ENCODE measurements around the gene OPRM1.
"Not testable (repeated sequence)": the region's sequence is repeated elsewhere in the genome, so short reads cannot be mapped to it uniquely, and the experiment has no call there.

Gene OPRM1

DNA sequence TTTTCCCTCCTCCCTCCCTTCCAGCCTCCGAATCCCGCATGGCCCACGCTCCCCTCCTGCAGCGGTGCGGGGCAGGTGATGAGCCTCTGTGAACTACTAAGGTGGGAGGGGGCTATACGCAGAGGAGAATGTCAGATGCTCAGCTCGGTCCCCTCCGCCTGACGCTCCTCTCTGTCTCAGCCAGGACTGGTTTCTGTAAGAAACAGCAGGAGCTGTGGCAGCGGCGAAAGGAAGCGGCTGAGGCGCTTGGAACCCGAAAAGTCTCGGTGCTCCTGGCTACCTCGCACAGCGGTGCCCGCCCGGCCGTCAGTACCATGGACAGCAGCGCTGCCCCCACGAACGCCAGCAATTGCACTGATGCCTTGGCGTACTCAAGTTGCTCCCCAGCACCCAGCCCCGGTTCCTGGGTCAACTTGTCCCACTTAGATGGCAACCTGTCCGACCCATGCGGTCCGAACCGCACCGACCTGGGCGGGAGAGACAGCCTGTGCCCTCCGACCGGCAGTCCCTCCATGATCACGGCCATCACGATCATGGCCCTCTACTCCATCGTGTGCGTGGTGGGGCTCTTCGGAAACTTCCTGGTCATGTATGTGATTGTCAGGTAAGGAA lies at the start of gene OPRM1:
Gene OPRM1 (plus strand): TSS at position 10 of the 612 bp plus-strand sequence. CDS start 305 bp downstream, at position 315.
- no peak for DNase-seq

DNA sequence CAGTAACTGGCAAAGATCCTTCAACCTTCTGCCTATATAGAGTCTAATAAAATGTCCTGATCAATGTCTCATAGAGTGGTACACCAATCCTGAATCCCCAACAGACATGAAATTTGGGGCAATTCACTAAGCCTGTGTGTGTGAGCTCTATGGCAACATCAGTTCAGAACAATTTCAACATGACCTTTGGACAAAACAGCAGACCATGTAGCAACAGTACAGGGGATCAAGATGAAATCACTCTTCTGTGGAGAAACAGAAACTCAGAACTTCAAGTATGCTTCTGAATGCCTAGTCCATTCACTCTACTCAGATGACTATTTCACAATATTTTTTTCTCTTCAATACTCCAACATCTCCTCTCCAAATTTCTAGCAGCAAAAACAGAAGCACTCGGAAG lies 49.1 kb upstream of the OPRM1 start:
- no peak for DNase-seq

DNA sequence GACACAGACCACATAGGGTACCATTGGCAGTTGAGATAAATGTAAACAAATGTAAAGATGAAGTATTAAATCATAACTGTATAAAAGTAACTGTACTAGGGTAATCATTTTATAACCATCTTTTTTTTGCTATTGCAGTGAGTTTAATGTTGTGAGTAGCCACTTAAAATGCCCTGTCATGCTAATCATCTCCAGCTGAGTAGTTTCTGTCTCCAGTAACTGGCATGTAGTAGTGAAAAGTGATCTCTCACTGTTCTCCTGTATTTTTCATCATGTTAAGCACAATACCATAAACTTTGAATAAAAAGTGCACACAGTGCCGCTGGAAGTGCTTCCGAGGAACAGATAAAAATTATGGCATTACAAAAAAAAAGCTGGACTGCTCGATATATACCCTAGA lies 45.0 kb upstream of the OPRM1 start:
- DNase-seq: no peak

DNA sequence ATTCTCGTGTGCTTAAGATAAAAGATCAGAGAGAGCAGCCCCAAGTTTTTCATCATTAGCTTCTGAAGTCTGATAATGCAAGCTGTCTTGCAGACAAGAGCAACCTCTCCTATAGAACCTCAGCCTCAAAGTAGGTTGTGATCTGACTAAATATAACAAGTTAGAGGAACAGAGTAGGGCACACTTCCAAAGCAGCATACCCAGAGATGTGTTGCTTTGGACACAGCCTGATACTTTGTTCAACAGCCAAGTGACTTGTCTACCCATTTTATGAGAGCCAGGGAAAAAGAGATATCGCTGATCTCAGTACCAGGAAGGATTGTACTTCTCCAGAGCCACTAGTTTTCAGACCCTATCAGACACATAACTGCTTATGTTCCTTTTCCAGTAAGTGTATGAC lies 44.2 kb upstream of the OPRM1 start:
- no peak for DNase-seq

DNA sequence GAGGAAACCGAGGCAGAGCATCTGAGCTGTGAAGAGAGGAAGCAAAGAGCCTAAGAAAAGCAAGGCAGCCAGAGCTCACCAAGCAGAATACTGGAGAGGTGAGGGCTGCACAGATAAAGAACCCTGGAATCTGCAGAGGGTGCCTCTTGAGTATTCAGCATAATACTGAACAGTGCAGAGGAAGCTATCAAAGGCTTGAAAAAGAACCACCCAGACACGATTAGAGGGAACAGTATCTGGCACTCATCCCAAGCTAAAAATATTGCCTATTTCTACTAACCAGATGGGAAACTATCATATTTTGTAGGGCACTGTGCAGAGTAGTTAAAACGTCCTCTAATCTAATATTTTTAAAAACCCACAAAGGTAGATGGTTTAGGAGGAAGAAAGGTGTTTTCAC lies 41.8 kb upstream of the OPRM1 start:
- no peak for DNase-seq

DNA sequence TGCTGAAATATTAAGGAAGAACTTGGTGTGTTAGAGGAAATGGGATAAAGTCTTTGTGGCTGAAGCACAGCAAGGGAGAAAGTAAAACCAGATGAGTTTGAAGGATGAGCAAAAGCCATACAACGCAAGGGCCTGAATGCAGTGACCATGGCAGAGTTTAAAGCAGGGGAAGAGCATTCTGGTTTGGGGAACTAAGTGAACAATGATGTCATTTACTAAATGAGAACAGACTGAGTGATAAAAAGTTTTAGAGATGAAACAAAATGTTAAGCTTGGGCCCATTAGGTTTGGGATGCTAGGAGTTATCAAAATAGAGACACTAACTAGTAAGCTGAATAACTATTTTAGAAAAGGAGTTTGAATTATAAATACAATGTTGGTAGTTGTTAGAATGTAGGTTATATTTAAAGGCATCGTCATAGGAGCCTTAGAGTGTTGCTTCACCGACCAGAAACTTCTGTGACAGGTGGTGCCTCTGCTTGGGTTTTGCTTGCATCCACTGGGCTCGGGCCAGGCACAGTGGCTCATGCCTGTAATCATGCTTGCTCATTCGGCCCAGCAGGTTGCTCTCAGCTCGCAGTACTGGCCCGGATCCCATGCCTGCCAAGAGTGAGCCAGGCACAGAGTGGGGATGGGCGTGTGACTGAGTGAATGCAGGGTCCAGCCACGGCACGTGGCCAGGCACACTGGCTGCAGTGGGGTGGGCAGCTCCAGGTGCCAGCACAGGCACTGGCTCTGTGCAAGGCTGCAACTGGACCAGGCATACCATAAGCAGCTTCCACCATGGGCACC lies 37.4 kb upstream of the OPRM1 start:
- no peak for DNase-seq

DNA sequence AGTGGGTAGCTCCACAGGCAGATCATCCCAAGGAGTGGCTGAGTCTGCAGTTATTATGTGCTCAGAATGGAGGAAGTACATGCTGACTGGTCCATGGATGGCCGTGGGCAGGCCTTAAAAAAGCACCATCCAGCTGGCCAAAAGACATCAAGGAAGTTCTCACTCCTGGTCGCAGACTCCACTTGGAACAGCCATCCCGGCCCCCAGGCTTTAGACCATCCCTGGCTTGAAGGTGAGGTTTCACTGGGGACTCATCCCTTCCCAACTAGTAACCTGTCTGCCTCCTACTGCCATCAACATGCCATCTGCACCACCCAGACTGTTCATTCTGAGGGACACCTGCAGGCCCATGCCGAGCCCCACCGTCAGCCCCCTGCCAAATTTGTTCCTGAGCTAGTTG lies 36.1 kb upstream of the OPRM1 start:
- no peak for DNase-seq

DNA sequence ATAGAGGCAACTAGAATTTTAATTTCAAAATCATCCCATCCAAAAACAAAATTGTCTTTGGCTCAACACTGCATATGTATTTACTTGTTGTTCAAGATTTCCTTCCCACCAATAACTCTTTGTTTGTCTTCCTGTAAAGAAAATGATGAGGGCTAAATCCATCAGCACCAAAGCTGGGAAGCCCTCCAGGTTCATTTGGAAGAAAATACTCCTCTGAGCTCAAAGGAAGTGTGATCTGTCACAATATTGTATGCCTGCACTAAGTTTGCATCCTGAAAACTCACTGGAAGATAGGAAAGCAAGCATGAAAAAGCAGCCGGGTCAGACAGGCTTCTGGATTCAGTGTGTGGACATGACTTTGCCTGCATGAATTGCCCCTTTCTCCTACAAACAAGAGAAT lies 28.7 kb upstream of the OPRM1 start:
- no peak for DNase-seq

DNA sequence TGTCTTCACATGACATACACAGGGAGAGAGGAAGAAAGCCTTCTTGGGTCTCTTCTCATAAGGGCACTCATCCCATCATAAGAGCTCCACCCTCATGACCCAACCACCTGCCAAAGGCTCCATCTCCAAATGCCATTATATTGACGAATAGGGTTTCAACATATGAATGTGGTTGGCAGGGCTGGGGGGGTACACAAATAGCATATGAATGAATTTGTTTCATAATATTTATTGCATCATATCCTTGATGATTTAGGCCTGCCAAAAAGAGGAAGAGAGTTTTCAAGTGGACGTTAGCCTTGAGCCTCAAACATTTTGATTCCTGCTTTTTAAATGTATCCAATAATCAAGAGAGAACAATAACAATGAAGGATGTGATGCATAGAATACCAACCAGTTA lies 26.2 kb upstream of the OPRM1 start:
- no peak for DNase-seq

DNA sequence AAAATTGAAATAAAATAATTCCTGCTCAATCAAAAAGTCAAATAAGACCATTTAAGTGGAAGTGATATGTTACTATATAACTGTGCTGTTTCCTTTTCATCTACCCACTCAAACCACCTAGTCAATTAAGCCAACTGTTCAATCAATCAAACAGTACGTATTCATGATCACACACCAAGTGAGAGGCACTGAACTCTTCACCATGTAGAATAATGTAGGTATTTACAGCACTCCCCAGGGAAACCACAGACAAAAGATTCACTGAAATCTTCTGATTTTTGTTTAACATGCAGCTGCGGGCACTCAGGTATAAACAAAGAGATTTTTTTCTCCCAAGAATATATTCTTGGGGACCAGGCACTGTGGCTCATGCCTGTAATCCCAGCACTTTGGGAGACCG lies 21.3 kb upstream of the OPRM1 start:
- DNase-seq: no peak

DNA sequence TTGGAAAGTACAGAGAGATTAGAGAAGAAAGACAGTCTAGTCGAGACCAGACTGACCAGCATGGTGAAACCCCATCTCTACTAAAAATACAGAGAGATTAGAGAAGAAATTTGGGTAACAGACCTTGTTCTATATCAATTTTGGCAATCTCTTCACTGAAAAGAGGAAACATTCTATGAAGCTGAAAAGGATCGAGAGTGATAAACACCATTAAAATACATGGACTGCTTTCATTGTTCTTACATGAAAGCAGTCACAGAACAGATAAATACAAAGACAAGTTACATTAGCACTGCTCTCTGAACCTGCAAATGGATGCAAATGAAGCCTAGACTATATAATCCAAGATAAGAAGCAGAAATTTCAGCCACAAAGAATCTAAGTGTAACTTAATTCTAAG lies 8.4 kb upstream of the OPRM1 start:
- DNase-seq: no peak

DNA sequence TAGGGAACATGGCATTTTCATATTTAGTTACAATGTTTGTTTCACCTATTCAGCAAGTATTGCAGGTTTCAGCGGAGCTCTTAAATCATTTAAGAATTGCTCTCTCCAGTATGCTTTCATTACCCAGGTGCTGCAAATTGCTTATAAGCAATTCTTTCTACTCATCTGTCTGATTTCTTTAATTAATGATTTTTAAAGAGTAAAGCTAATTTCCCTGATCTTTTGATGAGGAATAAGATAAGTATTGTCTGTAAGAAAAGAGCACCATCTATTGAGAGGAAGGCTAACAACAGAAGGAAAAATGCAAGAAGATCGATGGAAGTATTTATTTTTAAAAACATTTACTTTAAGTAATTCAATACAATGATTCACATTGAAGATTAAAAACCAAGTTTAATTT lies 2.0 kb downstream of the OPRM1 start:
- no peak for DNase-seq

DNA sequence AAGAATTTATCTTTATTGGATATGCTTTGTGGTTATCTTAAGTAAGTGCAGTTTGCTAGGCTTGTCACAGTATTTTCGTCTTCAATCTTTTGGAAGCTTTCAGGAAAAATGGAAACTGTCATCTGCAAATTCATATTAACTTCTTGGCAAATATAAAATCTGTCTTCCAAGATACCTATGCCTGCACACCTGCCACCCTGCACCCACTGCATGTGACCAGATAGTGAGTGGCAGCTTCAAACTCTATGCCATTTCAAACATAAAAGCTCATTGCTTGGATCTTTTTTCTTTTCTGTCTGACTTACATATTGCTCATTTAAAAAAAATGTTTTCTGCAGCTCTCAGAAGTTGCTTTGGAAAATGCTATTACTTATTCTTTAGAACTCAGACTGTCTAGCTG lies 14.1 kb downstream of the OPRM1 start:
- DNase-seq: no peak

DNA sequence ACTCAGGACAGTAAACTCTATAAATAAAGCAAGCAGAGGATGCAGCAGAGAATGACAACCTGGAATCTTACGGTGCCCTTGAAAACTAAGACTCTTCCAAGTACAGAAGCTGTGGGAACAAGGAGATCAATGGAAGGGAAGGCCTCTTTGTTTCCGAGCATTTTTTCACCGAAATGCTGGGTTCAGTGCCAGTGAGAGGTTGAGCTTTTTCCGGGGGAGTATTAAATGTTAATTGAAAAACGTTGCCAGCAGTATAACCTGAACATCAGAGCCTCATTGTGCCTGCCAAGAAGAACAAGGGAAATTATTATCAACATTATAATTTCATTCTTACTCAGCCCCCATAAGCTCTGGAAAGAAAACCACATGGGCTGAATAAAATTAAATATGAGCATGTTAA lies 17.5 kb downstream of the OPRM1 start:
- no peak for DNase-seq

DNA sequence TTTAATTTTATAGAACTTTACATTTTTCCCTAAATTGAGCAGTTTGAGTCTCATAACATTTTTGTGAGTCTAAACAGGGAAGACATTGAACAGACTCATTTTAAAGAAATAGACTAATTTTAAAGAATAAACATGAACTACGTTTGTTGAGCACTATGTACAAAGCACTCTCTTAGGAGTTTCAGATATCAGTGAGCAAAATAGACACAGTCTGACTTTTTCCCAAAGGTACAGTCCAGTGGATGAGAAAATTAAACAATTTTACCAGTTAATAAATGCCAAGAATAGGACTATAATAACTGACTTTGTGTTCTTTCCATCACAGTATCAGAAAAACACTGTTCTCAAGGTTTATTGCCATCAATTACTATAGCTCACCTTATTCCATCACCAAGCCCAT lies 18.1 kb downstream of the OPRM1 start:
- DNase-seq: no peak

DNA sequence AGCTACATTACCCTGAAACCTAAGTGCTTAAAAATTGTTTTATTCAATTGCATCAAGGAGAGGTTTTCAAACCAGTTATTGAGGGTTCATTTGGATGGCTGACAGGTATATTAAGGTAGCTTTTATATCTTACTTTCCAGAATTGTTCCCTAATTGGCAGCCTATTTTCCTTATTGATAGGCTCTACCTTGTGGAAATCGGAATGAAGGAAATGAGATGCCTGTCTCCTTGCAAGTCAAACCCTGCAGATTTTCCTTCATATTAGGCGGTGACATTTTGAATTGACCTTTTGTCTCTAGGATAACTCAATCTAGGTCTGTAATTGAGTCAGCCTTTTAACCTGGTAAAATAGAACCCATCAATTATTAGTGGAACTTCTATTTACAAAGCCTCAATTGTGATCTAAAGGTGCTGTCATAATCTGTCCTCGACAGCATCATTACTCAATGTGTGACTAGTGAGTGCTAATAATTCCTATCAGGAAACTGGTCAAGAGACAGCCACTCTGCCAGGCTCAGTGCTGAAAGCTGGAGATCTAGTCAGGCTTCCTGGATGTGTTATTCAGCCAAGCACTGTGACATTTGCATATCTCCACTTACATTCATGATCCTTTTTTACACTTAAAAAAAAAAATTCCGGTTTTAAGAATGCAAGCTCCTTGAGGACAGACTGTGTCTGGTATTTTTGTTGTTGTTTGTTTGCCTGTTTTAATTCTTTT lies 20.1 kb downstream of the OPRM1 start:
- no peak for DNase-seq

DNA sequence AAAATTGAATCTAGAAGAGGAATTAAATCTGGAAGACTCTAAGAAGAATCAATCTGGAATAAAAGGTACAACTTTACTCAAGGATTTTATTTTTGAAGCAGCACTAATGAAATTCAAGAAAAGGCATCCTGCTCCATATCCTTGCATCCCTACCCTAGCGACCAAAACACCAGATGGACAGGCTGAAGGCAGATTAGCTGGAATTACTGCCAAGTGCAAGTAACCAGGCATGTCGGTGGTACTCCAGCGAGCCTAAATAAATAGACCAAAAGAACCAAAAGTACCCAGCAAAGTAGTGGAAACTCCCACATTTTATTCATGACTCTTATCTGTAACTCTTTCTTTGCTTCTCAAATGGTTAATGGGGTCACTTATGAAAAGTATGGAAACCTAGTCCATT lies 21.0 kb downstream of the OPRM1 start:
- DNase-seq: no peak

DNA sequence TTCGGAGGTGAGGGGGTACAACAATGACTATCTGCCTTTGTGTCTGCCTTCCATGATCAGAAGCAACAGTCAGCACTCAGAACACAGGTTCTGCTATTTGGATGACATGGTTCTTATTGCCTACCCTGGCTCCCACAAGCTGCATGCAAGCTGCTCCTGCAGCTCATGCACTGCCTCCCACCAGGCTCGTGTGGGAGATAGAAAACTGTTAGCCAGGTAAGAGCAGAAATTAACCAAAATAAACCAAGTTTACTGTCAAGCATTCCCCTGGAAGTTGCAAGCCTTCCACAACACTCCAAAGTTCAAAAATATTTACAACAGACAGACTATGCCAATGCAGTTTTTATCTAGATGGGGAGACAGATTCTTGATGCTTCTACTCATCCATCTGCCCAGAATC lies 31.0 kb downstream of the OPRM1 start:
- no peak for DNase-seq

DNA sequence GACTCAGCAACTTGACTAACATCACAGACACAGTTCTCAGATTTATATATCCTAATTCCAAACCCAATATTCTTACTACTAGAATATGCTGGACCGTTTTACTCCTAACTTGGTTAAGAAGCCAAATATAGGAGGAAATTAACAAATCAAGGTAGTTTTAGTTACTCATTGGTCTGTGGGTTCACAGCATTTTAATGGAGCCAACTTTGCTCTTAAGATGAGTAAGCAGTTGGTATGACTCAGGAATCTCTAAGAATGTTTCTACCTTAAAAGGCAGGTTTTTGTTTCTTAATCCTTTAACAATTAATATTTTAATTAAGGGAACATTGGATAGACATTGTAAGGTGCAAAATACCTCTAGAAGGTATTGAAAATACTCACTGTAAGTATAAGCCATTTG lies 31.6 kb downstream of the OPRM1 start:
- no peak for DNase-seq

DNA sequence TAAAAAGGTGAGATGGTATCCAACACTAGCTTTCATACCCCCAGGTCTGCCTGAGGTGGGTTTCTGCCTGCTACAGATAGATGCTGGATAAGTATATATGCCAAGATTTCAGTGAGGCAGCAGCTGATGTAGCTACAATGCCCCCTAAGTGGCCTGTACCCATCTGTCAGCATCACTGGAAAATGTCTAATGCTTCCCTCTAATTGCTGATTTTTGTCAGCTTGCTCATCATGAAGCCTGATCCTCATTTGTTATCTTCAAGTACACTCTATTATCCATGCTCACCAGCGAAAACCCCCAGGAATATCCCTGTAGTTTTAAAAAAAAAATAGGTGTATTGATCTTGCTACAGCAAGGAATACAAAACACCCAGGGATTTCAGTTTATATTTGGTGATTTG lies 32.2 kb downstream of the OPRM1 start:
- no peak for DNase-seq

DNA sequence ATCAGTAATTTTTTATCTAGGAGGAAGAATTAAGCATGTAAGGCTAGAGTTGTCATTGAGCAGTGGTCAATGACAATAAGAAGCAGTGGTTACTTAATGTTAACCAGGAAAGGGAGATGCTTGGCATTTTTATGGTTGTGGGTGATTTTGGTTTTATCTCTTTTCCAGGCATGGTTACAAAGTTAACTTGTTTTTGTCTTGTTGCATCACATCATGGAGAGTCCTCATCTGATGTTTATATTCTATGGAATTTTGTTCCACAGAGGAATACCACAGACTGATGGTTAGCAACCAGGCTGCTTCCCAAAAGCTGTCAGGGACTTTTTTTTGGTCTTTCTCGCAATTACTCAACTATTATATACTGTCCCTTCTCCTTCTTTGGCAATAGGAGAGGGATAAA lies 32.7 kb downstream of the OPRM1 start:
- no peak for DNase-seq

DNA sequence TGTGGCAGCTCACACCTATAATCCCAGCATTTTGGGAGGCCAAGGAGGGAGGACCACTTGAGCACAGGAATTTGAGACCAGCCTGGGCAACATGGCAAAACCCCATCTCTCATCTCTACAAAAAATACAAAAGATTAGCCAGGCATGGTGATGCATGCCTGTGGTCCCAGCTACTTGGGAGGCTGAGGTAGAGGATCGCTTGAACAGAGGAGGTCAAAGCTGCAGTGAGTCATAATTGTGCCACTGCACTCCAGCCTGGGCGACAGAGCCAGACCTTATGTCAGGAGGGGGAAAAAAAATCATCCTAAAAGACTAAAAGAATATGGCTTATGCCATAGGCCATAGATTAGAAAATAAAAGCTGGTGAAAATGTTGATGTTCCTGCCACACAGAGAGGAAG lies 39.6 kb downstream of the OPRM1 start:
- DNase-seq: not testable (repeated sequence)

DNA sequence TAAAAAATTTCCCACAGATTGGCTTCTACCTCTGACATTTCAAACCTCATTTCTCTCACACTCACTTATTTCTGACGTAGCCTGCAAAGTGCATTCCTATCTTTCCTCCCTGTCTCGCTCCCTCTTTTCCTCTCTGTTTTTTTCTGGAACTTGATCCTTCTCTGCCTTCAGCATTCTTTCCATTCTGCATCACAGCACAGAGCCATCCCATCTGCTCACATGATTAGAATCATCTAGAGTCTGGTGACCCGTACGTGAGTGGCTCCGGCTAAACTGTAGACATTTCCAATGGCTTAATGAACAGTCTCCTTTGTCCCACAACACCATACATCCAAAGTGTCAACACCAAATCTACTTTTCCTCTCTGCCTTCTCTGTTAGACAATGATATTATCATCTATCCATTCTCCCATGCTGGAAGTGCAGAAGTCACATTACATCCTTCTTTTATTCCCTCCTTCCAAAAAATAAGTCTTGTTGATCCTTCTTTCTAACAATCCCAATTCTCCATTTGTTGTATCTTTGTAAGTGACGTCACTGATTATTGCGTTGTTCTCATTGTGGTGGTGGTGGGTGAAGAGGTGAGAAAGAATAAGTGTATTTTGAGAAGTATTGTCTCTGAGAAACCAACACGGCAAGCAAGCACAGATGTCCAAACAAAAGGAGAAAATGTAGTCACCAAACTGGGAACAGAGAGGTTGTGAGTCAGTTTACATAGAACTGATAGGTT lies 41.6 kb downstream of the OPRM1 start:
- no peak for DNase-seq

DNA sequence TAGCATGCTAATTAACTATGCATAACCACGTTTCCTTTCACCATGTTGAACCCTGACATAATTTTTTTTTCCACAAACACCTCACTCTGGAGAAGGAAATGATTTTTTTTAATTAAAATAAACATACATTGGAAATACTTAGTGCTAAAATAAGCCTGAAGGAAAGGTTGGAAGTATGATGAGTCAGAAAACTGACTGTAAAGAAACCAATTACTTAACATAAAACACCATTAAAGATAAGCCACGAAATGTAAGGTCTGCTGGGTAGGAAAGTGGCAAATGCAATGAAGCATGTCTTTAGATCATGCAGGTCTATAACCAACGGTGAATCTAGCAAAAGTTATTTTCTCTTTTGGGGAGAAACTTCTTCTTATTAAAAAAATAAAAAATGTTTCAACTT lies 47.5 kb downstream of the OPRM1 start:
- DNase-seq: no peak
